Activated naive CD8-positive, alpha-beta T cell treated with anti-CD3 and anti-CD28 coated beads, Interleukin-2, amount 50 U/mL, for 24 hours (primary cell): ENCODE measurements around the gene TUBE1.
"Not testable (repeated sequence)": the region's sequence is repeated elsewhere in the genome, so short reads cannot be mapped to it uniquely, and the experiment has no call there.

ENCODE experiments used
- ATAC-seq: fragments of 150-1000 bp; cut with Tn5 transposase; one replicate; pipeline ENCODE4 v1.10.0; 2021
- DNase-seq: peaks from one replicate; pipeline ENCODE4 v3.0.0; 2021
- H3K27ac Mint-ChIP-seq: one replicate; pipeline ENCODE4 v1.8.0; 2021; ENCODE audit warnings: mild to moderate bottlenecking, mixed read lengths
- H3K27me3 Mint-ChIP-seq: one replicate; pipeline ENCODE4 v1.8.0; 2021; ENCODE audit warnings: mixed read lengths
- H3K36me3 Mint-ChIP-seq: one replicate; pipeline ENCODE4 v1.8.0; 2021; ENCODE audit warnings: low read depth, mixed read lengths
- H3K4me1 Mint-ChIP-seq: one replicate; pipeline ENCODE4 v1.8.0; 2021; ENCODE audit warnings: mixed read lengths
- H3K4me3 Mint-ChIP-seq: one replicate; pipeline ENCODE4 v1.8.0; 2021; ENCODE audit warnings: mild to moderate bottlenecking, moderate library complexity, mixed read lengths
- H3K9me3 Mint-ChIP-seq: one replicate; pipeline ENCODE4 v1.8.0; 2021; ENCODE audit warnings: mixed read lengths

The TUBE1 gene

DNA sequence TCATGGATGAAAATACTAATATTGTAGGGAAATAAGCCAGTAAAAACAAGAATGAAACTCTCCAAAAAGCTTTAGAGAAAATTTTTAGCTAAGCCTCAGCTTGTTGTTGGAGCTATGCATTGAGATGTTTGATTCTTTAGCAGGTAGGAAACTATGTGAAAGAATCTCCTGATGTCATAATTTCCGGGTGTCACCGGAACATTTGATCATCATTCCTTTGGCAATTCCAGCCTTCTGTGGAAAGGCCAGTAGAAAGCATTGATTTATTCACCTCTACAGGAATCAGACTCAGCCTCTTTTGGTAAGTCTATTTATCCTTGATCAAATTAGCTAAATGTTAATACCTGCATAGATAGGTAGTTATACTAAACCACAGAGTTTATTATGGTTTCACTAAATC lies 9.6 kb upstream of the TUBE1 start:
- Mint-ChIP-seq H3K27me3 (peaks cover 3% of the 10 kb centered on the region), H3K4me3 (no peak overlapping the region), H3K36me3 (peaks cover 2% of the 10 kb centered on the region), H3K27ac (no peak overlapping the region), H3K9me3 (no peaks in the 10 kb centered on the region), H3K4me1 (no peaks in the 10 kb centered on the region)
- ATAC-seq (no peak), DNase-seq (no peak)

DNA sequence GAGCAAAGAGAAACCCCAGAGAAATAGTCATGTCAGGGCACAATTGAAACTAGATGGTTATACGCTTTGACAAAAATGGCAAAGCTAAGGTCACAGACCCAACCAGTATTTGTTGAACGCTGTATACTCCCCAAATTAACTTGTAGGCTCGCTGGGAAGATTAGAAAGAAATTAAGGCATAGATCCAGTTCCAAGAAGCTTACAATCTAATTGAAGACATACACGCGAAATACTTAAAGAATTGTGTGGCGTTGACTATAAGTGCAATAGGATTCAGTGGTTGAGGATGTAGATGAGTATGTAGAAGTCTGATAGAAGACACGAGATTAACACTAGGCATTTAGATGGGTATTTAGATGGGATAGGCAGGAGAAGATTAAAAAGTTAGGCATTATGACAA lies 634 bp upstream of the TUBE1 start:
- H3K9me3 Mint-ChIP-seq = no peaks in the 10 kb centered on the region
- H3K36me3 Mint-ChIP-seq = peaks cover 10% of the 10 kb centered on the region
- no peak overlapping the region for H3K4me3 Mint-ChIP-seq
- H3K27me3 Mint-ChIP-seq = peaks cover 11% of the 10 kb centered on the region
- DNase-seq (no peak), ATAC-seq (no peak)
- peaks cover 7% of the 10 kb centered on the region for H3K4me1 Mint-ChIP-seq
- H3K27ac Mint-ChIP-seq = no peak overlapping the region

DNA sequence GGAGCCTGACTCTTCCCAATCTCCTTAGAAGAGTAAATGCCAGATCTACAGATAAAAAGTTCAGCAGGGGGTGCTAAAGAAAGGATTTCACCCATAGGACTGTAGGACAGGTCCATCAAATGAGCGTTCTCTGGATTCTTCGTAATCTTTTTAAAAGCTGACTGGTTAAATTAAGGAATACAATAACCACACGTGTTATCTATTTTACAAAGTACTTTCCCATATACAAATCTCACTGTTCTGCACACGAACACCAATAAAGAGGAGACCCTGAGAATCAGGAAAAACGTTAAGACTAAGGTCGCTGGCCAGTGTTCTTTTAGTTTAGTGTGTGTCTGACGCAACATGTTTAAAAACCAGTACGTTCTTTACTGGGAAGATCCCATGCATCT lies 542 bp downstream of the TUBE1 start:
- no peak overlapping the region for H3K4me3 Mint-ChIP-seq
- peaks cover 7% of the 10 kb centered on the region for H3K4me1 Mint-ChIP-seq
- H3K36me3 Mint-ChIP-seq = peaks cover 11% of the 10 kb centered on the region
- H3K27ac Mint-ChIP-seq = no peak overlapping the region
- ATAC-seq (peak; percentile 46), DNase-seq (no peak)
- peaks cover 9% of the 10 kb centered on the region for H3K27me3 Mint-ChIP-seq
- H3K9me3 Mint-ChIP-seq = no peaks in the 10 kb centered on the region

DNA sequence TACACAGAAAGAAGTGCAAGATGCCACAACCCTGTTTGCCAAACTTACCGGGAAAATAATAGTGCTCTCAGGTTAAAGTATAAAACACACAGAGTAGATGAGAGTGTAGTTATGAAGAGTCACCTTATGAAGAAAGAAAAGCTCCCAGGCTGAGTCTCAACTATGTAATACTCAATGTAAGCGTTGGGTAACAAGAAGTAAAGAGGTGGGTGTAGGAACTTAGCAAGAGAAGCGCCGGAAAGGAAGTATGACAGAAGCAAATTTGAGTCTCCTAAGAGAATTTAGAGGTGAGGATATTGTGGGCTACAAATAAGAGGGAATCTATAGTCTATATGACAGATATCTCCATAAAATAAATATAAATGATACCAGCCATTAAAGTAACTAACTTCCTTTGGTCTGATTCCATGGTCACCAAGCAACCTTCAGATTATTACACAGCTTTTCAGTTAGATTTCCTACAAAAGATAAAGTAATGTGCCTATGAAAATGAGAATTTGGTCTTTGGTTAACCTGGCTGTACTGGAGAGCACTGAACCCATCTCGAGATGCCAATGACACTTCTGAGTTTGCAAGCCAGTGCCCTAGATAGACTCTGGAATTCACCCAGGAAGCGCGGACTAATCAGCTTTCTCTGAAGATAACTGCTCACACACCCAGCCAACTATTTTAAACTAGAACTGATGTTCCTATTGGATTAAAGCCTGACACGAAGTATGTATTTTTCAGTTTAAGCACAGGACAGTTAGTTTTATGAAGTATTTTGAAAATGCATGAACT lies 1.8 kb downstream of the TUBE1 start:
- peaks cover 14% of the 10 kb centered on the region for H3K36me3 Mint-ChIP-seq
- no peak for ATAC-seq
- H3K27me3 Mint-ChIP-seq = peaks cover 4% of the 10 kb centered on the region
- no peaks in the 10 kb centered on the region for H3K9me3 Mint-ChIP-seq
- DNase-seq = no peak
- H3K27ac Mint-ChIP-seq = no peak overlapping the region
- peaks cover 7% of the 10 kb centered on the region for H3K4me1 Mint-ChIP-seq
- peak overlapping the region; percentile 45 for H3K4me3 Mint-ChIP-seq

DNA sequence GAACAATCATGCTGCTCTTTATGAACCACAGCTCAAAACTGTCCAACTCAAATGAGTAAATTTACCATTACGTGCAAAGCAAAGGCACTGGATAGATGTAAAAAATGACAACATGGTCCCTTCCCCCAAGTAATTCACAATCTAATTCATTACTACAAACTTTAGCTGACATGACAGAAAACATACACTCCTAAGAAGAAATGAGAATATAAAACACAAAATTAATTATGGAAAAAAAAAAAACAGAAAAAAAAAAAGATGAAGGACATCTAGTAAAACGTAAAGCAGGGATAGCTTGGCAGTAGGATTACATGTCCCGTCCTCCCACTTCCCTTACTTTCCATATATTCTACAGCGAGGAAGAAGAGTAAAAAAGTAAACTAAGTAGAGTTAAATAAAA lies 5.7 kb downstream of the TUBE1 start:
- Mint-ChIP-seq H3K36me3 (peaks cover 26% of the 10 kb centered on the region), H3K27ac (no peak overlapping the region), H3K4me3 (no peak overlapping the region), H3K27me3 (no peaks in the 10 kb centered on the region), H3K9me3 (no peaks in the 10 kb centered on the region), H3K4me1 (peaks cover 7% of the 10 kb centered on the region)
- no peak for ATAC-seq
- DNase-seq = no peak

DNA sequence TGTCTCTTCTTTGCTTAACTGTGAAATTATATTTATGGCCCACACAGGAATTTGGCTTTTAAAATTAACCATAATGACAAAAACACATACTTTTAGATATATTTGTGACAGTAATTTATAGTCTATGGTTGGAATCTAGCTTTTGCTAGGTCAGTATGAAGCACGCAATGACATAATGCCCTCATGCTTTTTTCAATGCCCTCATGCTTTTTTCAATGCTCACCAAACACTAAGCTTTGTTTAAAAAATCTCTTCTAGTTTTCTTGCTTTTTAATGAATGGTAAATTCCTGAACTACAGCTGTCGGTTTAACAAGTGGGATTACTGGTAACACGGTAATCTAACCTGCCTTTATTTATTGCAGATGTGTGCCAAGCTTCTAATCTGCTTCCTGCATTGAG lies 20.7 kb downstream of the TUBE1 start:
- Mint-ChIP-seq H3K36me3 (peaks cover 8% of the 10 kb centered on the region), H3K27ac (no peak overlapping the region), H3K4me1 (no peaks in the 10 kb centered on the region), H3K4me3 (no peak overlapping the region), H3K27me3 (no peaks in the 10 kb centered on the region), H3K9me3 (no peaks in the 10 kb centered on the region)
- no peak for DNase-seq
- no peak for ATAC-seq

DNA sequence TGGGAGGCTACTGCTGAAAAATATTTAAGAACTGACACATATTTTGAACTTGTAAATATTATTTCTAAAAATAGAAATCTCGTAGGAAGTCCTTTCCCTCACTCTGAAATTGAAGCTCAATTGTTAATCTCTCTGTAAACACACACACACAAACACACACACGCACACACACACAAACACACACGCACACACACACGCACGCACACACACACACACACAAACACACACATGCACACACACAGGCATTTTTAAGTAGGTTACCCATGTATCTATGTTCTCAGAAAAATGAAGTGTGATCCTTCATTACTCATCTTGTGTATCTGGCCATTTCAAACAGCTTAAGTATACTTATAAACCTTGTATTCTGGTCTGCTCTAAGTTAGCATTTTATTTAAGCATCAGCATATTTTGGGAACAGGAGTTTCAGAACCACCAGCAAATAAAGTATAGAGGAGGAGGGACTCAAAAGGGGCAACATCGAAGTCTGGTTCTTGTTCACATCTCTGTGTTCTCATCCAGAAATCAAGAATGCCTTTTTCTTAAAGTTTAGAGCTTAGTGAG lies 21.8 kb downstream of the TUBE1 start:
- no peaks in the 10 kb centered on the region for H3K4me1 Mint-ChIP-seq
- H3K9me3 Mint-ChIP-seq = no peaks in the 10 kb centered on the region
- H3K27ac Mint-ChIP-seq = no peak overlapping the region
- no peak overlapping the region for H3K4me3 Mint-ChIP-seq
- H3K27me3 Mint-ChIP-seq = no peaks in the 10 kb centered on the region
- DNase-seq (no peak), ATAC-seq (no peak)
- peaks cover 7% of the 10 kb centered on the region for H3K36me3 Mint-ChIP-seq

DNA sequence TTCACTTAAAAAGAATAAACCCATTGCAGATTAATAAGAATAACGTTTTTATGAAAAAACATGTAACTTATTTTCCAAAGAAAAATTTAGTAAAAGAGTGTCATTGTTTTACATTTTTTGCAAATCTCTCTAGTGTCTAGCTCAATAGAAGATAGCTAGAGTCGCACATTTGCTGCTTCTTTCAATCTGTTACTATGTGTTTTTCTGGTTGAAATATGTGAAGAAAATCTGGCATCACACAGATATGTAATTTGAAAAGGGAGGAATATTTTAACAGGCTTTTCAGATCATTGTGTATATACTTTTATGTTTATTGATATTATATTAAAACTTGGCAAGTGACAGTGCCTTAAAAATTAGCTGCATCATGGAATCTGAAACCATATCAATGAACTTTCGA lies 24.3 kb downstream of the TUBE1 start:
- ATAC-seq (no peak), DNase-seq (no peak)
- H3K4me3 Mint-ChIP-seq = no peak overlapping the region
- H3K36me3 Mint-ChIP-seq = no peaks in the 10 kb centered on the region
- H3K9me3 Mint-ChIP-seq = no peaks in the 10 kb centered on the region
- H3K27me3 Mint-ChIP-seq = no peaks in the 10 kb centered on the region
- H3K27ac Mint-ChIP-seq = no peak overlapping the region
- H3K4me1 Mint-ChIP-seq = no peaks in the 10 kb centered on the region

DNA sequence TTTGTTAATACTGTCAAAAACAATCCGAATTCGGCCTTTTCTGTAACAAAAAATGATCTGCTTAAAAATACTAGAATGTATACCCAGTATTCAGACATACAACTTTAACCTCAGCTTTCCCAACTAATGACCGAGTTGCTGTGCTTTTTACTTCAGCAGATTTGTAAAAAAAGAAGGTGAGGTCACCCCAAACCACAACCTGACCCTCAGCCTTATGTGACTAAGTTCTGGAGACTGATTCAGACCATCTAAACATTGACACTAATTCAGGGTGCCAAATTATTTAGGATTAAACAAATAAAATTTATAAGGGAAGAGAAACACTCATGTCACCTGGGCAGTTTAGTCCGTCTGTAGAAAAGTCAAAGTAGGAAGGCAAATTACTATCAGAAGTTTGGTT lies 25.7 kb downstream of the TUBE1 start:
- Mint-ChIP-seq H3K27me3 (no peaks in the 10 kb centered on the region), H3K27ac (no peak overlapping the region), H3K4me1 (no peaks in the 10 kb centered on the region), H3K4me3 (no peak overlapping the region), H3K9me3 (no peaks in the 10 kb centered on the region), H3K36me3 (no peaks in the 10 kb centered on the region)
- no peak for DNase-seq
- ATAC-seq = no peak

DNA sequence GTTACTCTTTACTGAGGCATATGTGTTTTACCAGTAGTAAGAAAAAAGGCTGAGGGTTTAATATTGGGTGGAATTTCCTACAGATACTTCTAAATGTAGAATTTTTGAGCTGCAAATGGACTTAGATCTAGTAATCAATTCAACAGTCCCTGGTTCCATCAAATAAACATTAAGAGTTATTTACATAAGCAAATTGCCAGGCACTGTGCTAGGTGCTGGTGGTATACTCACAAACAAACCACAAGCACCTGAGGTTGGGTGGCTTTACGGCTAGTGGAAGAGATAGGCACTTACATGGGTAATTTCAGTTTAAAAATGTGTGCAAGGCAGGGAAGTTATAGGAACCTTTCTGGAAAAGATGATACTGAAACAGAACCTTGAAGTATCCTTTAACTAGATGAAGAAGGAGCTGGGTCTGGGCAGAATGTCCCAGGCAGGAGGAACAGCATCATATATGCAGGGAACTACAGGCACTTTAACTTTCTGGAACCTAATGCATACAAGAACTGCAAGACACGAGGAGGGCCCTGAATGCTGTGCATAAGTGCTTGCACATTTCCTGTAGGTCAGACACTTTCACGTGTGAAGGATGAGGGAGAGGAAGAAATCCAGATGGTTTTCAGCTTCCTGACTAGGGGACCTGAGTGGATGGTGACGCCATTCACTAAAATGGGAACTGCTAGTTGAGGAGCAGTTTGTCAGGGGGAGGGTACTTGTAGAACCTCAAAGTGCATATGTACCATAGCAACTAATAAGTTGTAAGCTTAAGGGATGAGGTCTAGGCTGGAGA lies 28.8 kb downstream of the TUBE1 start:
- Mint-ChIP-seq H3K4me1 (no peaks in the 10 kb centered on the region), H3K4me3 (no peak overlapping the region), H3K9me3 (no peaks in the 10 kb centered on the region), H3K27ac (no peak overlapping the region), H3K27me3 (peaks cover 7% of the 10 kb centered on the region), H3K36me3 (no peaks in the 10 kb centered on the region)
- ATAC-seq = no peak
- no peak for DNase-seq

DNA sequence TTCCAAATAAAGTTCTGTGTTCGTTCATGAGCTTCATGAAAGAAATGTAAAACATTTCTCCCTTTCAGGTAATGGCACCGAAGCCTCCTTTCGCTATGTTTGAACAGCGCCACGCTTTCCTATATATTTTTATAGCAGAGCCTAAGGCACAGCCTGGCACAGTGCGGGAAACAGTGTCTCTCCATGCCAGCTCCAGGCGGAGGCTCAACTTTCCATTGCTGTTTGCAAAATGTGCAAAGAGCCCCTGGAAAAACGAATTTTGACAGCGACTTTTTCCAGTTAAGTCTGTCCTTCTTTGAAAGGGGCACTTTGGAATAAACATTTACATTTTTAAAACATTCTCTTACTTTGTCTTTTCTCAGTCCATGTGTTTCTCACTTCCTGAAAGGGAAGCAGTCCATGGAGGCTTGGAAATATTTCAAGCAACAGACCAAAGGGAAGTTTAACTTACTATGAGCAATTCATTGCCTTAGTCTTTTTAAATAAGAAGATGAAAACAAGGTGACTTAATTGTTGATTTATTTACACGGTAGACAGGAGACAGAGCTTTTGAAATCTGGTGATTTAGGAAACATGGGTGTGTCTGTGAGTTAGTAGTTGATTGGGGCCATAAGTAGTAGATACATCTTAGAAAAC lies 32.6 kb downstream of the TUBE1 start:
- H3K9me3 Mint-ChIP-seq = no peaks in the 10 kb centered on the region
- ATAC-seq = no peak

DNA sequence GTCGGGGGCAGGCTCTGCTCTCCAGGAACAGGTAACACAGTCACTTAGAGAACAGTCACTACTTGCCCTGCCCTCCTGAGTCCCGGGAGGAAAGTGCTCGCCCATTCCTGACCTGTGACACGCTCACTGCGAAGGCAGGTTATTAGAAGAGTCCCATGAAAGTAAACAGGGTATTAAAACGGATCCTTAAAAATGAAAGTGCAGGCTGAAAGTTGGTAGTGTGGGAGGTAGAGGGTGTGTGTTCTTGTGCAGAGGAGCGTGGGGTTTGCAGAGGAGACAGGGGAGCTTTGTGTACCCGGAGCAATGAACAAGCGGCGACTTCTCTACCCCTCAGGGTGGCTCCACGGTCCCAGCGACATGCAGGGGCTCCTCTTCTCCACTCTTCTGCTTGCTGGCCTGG lies 33.3 kb downstream of the TUBE1 start, which contains the start of gene CCN6:
Gene CCN6 (plus strand): TSS at position 104 of the 400 bp plus-strand sequence. CDS start 254 bp downstream, at position 358.
- Mint-ChIP-seq H3K9me3 (no peaks in the 10 kb centered on the region), H3K27me3 (peaks cover 7% of the 10 kb centered on the region), H3K4me3 (no peak within 1 kb of the TSS), H3K4me1 (no peaks in the 10 kb centered on the region), H3K27ac (no peak within 1 kb of the TSS), H3K36me3 (no peaks in the 10 kb centered on the region)
- DNase-seq (no peak), ATAC-seq (no peak)

More for the DNA sequence above, 32.6 kb downstream of the TUBE1 start:
- no peak overlapping the region for H3K27ac Mint-ChIP-seq
- H3K4me1 Mint-ChIP-seq = no peaks in the 10 kb centered on the region
- H3K36me3 Mint-ChIP-seq = no peaks in the 10 kb centered on the region
- H3K4me3 Mint-ChIP-seq = no peak overlapping the region
- no peak for DNase-seq
- H3K27me3 Mint-ChIP-seq = peaks cover 7% of the 10 kb centered on the region

DNA sequence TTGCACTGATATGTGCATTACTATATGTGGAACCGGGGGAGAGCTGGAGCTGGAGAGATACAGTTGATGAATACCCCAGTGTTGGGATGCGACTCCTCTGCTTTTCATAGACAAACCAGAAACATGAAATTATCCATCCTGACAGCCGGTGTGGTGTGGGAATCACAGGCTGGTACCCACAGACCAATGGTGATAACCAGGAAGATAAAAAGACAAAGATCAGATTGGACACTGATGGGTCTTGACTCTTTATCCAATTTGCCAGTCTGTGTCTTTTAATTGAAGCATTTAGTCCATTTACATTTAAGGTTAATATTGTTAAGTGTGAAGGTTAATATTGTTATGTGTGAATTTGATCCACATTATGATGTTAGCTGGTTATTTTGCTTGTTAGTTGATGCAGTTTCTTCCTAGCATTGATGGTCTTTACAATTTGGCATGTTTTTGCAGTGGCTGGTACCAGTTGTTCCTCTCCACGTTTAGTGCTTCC lies 36.0 kb downstream of the TUBE1 start:
- not testable (repeated sequence) for H3K36me3 Mint-ChIP-seq, DNase-seq, H3K4me1 Mint-ChIP-seq, H3K27me3 Mint-ChIP-seq, ATAC-seq, H3K27ac Mint-ChIP-seq, H3K4me3 Mint-ChIP-seq, H3K9me3 Mint-ChIP-seq

DNA sequence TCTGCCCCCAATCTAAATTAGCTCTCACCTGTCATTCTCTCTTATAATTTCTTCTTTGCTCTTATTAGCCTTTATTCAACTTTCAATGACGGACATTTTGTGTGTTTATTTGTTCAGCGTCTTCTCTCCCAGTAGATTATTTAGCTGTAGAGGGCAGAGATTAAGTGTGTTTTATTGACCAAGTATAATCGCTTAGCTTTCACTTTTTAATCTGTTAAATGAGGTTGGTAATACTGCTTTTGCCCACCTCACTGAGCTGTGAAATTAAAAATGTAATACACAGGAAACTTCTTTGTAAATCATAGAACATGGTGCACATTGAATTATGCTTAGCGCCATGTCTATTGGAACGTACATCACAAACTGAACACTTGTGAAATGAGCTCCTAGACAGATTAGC lies 36.9 kb downstream of the TUBE1 start:
- no peak for ATAC-seq
- H3K4me1 Mint-ChIP-seq = peaks cover 1% of the 10 kb centered on the region
- H3K9me3 Mint-ChIP-seq = no peaks in the 10 kb centered on the region
- H3K27ac Mint-ChIP-seq = no peak overlapping the region
- peaks cover 4% of the 10 kb centered on the region for H3K27me3 Mint-ChIP-seq
- DNase-seq = no peak
- no peak overlapping the region for H3K4me3 Mint-ChIP-seq
- H3K36me3 Mint-ChIP-seq = no peaks in the 10 kb centered on the region
